HEK293 (cell line): ENCODE data around the gene IGF2BP2.

Experiments
- HOXA7 ChIP-seq: sonication (generic); formaldehyde crosslinking; IDR thresholded peaks from 2 replicates; pipeline ENCODE4 v1.8.1; 2022; ENCODE audit warnings: missing genetic modification reagents, borderline replicate concordance
- HOXD13 ChIP-seq: sonication (generic); formaldehyde crosslinking; IDR thresholded peaks from 2 replicates; pipeline ENCODE4 v1.8.0; 2022; ENCODE audit warnings: missing genetic modification reagents, borderline replicate concordance
- YY1 ChIP-seq: fragments of 450-650 bp; formaldehyde crosslinking; IDR thresholded peaks from 2 replicates; pipeline ENCODE4 v1.5.1; 2018; ENCODE audit warnings: missing biosample characterization, missing genetic modification characterization
- ZNF266 ChIP-seq: fragments of 450-650 bp; formaldehyde crosslinking; IDR thresholded peaks from 2 replicates; pipeline ENCODE4 v1.5.1; 2016; ENCODE audit warnings: missing biosample characterization, missing genetic modification characterization, low read depth
- ZNF350 ChIP-seq: fragments of 450-650 bp; formaldehyde crosslinking; IDR thresholded peaks from 2 replicates; pipeline ENCODE4 v1.5.0; 2017; ENCODE audit warnings: missing biosample characterization, mild to moderate bottlenecking, missing genetic modification characterization
- ZNF585B ChIP-seq: fragments of 450-650 bp; formaldehyde crosslinking; IDR thresholded peaks from 2 replicates; pipeline ENCODE4 v1.5.1; 2016; ENCODE audit warnings: missing biosample characterization, missing genetic modification characterization
- TF ChIP-seq, protein P1 (sequence below): fragments of 450-650 bp; formaldehyde crosslinking; IDR thresholded peaks from 2 replicates; pipeline ENCODE4 v1.5.1; 2016; ENCODE audit warnings: missing biosample characterization, missing genetic modification characterization, borderline replicate concordance
- TF ChIP-seq, protein P2 (sequence below): fragments of 450-650 bp; formaldehyde crosslinking; IDR thresholded peaks from 2 replicates; pipeline ENCODE4 v1.5.1; 2016; ENCODE audit warnings: missing biosample characterization, missing genetic modification characterization

GRCh38 chr3:185847506-185847905 is 22.7 kb upstream of the IGF2BP2 start:
- TF ChIP-seq YY1 (tag by site-specific recombination) = no peak
- TF ChIP-seq, protein P1, sequence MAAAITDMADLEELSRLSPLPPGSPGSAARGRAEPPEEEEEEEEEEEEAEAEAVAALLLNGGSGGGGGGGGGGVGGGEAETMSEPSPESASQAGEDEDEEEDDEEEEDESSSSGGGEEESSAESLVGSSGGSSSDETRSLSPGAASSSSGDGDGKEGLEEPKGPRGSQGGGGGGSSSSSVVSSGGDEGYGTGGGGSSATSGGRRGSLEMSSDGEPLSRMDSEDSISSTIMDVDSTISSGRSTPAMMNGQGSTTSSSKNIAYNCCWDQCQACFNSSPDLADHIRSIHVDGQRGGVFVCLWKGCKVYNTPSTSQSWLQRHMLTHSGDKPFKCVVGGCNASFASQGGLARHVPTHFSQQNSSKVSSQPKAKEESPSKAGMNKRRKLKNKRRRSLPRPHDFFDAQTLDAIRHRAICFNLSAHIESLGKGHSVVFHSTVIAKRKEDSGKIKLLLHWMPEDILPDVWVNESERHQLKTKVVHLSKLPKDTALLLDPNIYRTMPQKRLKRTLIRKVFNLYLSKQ (tag by site-specific recombination) = no peak
- TF ChIP-seq, protein P2, sequence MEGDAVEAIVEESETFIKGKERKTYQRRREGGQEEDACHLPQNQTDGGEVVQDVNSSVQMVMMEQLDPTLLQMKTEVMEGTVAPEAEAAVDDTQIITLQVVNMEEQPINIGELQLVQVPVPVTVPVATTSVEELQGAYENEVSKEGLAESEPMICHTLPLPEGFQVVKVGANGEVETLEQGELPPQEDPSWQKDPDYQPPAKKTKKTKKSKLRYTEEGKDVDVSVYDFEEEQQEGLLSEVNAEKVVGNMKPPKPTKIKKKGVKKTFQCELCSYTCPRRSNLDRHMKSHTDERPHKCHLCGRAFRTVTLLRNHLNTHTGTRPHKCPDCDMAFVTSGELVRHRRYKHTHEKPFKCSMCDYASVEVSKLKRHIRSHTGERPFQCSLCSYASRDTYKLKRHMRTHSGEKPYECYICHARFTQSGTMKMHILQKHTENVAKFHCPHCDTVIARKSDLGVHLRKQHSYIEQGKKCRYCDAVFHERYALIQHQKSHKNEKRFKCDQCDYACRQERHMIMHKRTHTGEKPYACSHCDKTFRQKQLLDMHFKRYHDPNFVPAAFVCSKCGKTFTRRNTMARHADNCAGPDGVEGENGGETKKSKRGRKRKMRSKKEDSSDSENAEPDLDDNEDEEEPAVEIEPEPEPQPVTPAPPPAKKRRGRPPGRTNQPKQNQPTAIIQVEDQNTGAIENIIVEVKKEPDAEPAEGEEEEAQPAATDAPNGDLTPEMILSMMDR (tag by site-specific recombination) = no peak
- TF ChIP-seq ZNF350 (tag by site-specific recombination) = no peak
- no peak for TF ChIP-seq HOXD13 (CRISPR knock-in tag)
- no peak for TF ChIP-seq HOXA7 (CRISPR knock-in tag)
- no peak for TF ChIP-seq ZNF585B
- no peak for TF ChIP-seq ZNF266 (tag by site-specific recombination)
